ENCODE data around the gene EQTN. TPM values are rescaled to one million over a fixed set of nuclear protein-coding genes. Genes with fewer than 3 reads are reported as not detected.

EQTN gene
- total RNA-seq, 1 experiment from 2014 or later, result not detected

- Histone ChIP-seq H3K9me3 (ENCODE audit: control insufficient read depth in 1 of 2, insufficient read depth in 1 of 2, low read depth in 1 of 2, low read length in 2 of 2) (no peaks in the 10 kb centered on the region), H3K9ac (ENCODE audit: low read length) (no peak overlapping the region), H3K27me3 (ENCODE audit: insufficient read depth, low read length) (no peaks in the 10 kb centered on the region), H3K9me2 (ENCODE audit: insufficient read depth) (no peaks in the 10 kb centered on the region), H3K4me3 (replicated peaks in 1 of 2; ENCODE audit: low read depth in 1 of 2, low read length in 2 of 2) (no peak overlapping the region), H3K4me2 (ENCODE audit: low read length) (no peak overlapping the region), H2AFZ (ENCODE audit: low read depth, low read length, poor library complexity, severe bottlenecking) (no peak overlapping the region), H3K27ac (ENCODE audit: low read depth, low read length) (no peak overlapping the region), H3K36me3 (ENCODE audit: control insufficient read depth in 1 of 2, insufficient read depth in 2 of 2, low read length in 2 of 2) (no peaks in the 10 kb centered on the region), H3K79me2 (ENCODE audit: insufficient read depth, low read length) (no peaks in the 10 kb centered on the region), H4K20me1 (ENCODE audit: insufficient read depth) (no peaks in the 10 kb centered on the region), H3K4me1 (ENCODE audit: control insufficient read depth in 1 of 2, insufficient read depth in 2 of 2, low read length in 2 of 2) (peaks cover 0 to 4% of the 10 kb centered on the region in 2 experiments; a peak in 1 of 4 replicates)
- TF ChIP-seq EGR1 (IDR thresholded peaks at IDR 0.05; ENCODE audit: low read depth) (no peak), ZFX (IDR thresholded peaks at IDR 0.05) (no peak), ELF1 (IDR thresholded peaks at IDR 0.05; ENCODE audit: borderline replicate concordance, low read depth) (no peak), SRF (IDR thresholded peaks at IDR 0.05; ENCODE audit: low read depth) (no peak), ATF3 (IDR thresholded peaks at IDR 0.05) (no peak), ZNF274 (IDR thresholded peaks at IDR 0.05; ENCODE audit: low read depth, low read length) (no peak), JUND (IDR thresholded peaks at IDR 0.05) (no peak), ZBTB33 (IDR thresholded peaks at IDR 0.05; ENCODE audit: extremely low read depth, insufficient replicate concordance, low read length) (no peak), RAD21 (IDR thresholded peaks at IDR 0.05; ENCODE audit: low read depth) (no peak), TCF7L2 (IDR thresholded peaks at IDR 0.05; ENCODE audit: borderline replicate concordance, extremely low read depth, insufficient read depth, insufficient read length) (no peak)
- DNase-seq (ENCODE audit: low read depth, low spot score) (no peak), ATAC-seq (no peak)
- BruUV-seq (replicated peaks), result no TSS peak
- intact Hi-C loops (cut with micrococcal nuclease), result loop anchor here (5.0 kb wide), 1 partner anchor 51 kb away; no protein-coding TSS in a partner anchor
- POLR2A ChIA-PET, result no interaction called here
- CTCF ChIA-PET, result no interaction called here
- RAD21 ChIA-PET (ENCODE audit: low non-redundant PET in 1 of 2, low total read pairs in 2 of 2, uncharacterized antibody in 2 of 2, unreplicated experiment in 2 of 2), result no interaction called here
These were observed 39.2 kb upstream of the EQTN start for GRCh38 chr9:27336126-27336525.

All from HCT116 (cell line).